GM12878 (cell line): Measurements from ENCODE around the gene DUOX2. TPM values are rescaled to one million over a fixed set of nuclear protein-coding genes. Genes with fewer than 3 reads are reported as not detected.

Source experiments
- ATAC-seq: fragments of 200-7000 bp; cut with Tn5 transposase; 3 replicates; pipeline ENCODE4 v1.9.1; 2020; ENCODE audit warnings: mild to moderate bottlenecking, moderate library complexity
- BruUV-seq: library from RNA; stranded (reverse); fragments of 400-500 nt; replicated peaks from 2 replicates; lab custom pipeline; 2021; lab: Mats Ljungman, UMichigan
- CTCF ChIA-PET: fragments of 300-600 bp; sonication (Branson Sonifier 250); formaldehyde crosslinking; extraction: SDS; loops from one replicate; lab custom pipeline; 2021; ENCODE audit warnings: inconsistent platforms; lab: Yijun Ruan, JAX
- POLR2A ChIA-PET: fragments of 350-600 bp; formaldehyde crosslinking; extraction: SDS; loops from one replicate; lab custom pipeline; 2021; ENCODE audit warnings: inconsistent platforms; lab: Charles Lee
- RAD21 ChIA-PET: fragments of 300-600 bp; sonication (Branson Sonifier 250); formaldehyde crosslinking; loops from one replicate; lab custom pipeline; 2023; ENCODE audit warnings: antibody characterized with exemption; ENCODE audit not compliant: unreplicated experiment; lab: Charles Lee
- SMC1A ChIA-PET: fragments of 300-600 bp; sonication (Branson Sonifier 250); formaldehyde crosslinking; loops from one replicate; lab custom pipeline; 2023; ENCODE audit not compliant: unreplicated experiment, uncharacterized antibody; lab: Charles Lee
- DNase-seq: peaks from one replicate; pipeline ENCODE4 v3.0.0-alpha.2; 2011; ENCODE audit warnings: low read depth, low spot score
- FAIRE-seq: peaks from 3 replicates; lab custom pipeline; 2011; peaks lifted over from hg19 to GRCh38; lab: Jason Lieb, UNC
- H2AFZ ChIP-seq: 2 replicates; pipeline ENCODE4 v1.6.0; 2011; ENCODE audit warnings: low read depth, low read length, control low read depth; ENCODE audit not compliant: control insufficient read depth
- H3K27ac ChIP-seq: 2 replicates; pipeline ENCODE4 v1.5.1; 2011; ENCODE audit warnings: control low read depth; ENCODE audit not compliant: control insufficient read depth, insufficient read depth
- H3K27me3 ChIP-seq, 2 experiments: replicated peaks in 1 of 2; 2 replicates each; pipeline versions ENCODE4 v1.6.0 to v1.6.1; 2011; ENCODE audit warnings: low read length in 1 of 2; ENCODE audit not compliant: control insufficient read depth in 2 of 2, insufficient read depth in 2 of 2
- H3K36me3 ChIP-seq, 2 experiments: 2 replicates each; pipeline ENCODE4 v1.5.1; 2011; ENCODE audit warnings: low read length in 1 of 2; ENCODE audit not compliant: control insufficient read depth in 2 of 2, insufficient read depth in 2 of 2
- H3K4me1 ChIP-seq: 2 replicates; pipeline ENCODE4 v1.6.1; 2011; ENCODE audit warnings: mild to moderate bottlenecking, low read length, moderate library complexity, mixed read lengths; ENCODE audit not compliant: control insufficient read depth, insufficient read depth
- H3K4me2 ChIP-seq: 2 replicates; pipeline ENCODE4 v1.6.0; 2011; ENCODE audit warnings: control low read depth; ENCODE audit not compliant: control insufficient read depth, insufficient read depth
- H3K4me3 ChIP-seq: fragments of 200-600 bp; sonication (generic); 2 replicates; pipeline ENCODE4 v1.5.1; 2016
- H3K79me2 ChIP-seq: 2 replicates; pipeline ENCODE4 v1.6.0; 2011; ENCODE audit warnings: low read length; ENCODE audit not compliant: control insufficient read depth, insufficient read depth
- H3K9ac ChIP-seq: 2 replicates; pipeline ENCODE4 v1.8.0; 2011; ENCODE audit warnings: low read length, control low read depth, mixed read lengths; ENCODE audit not compliant: control insufficient read depth, insufficient read depth
- H3K9me3 ChIP-seq: replicated peaks from 3 replicates; pipeline ENCODE4 v1.5.1; 2011; ENCODE audit warnings: mild to moderate bottlenecking, low read length; ENCODE audit not compliant: control insufficient read depth, insufficient read depth
- H4K20me1 ChIP-seq: 2 replicates; pipeline ENCODE4 v1.6.0; 2011; ENCODE audit not compliant: control insufficient read depth, insufficient read depth
- CTCF ChIP-seq, 3 experiments: IDR thresholded peaks in 2 of 3; conservative IDR thresholded peaks in 1 of 3; 2 replicates each; pipeline ENCODE4 v1.5.1; 2011; ENCODE audit warnings: low read depth in 3 of 3, low read length in 3 of 3, mild to moderate bottlenecking in 3 of 3, control low read depth in 2 of 3, moderate library complexity in 2 of 3, inconsistent platforms in 1 of 3, mixed read lengths in 1 of 3; ENCODE audit not compliant: control insufficient read depth in 2 of 3, insufficient read depth in 1 of 3; ENCODE audit errors: extremely low read depth in 1 of 3
- ETV6 ChIP-seq, 2 experiments: fragments of 450-650 bp in 1 of 2; IDR thresholded peaks in 1 of 2; conservative IDR thresholded peaks in 1 of 2; 2 replicates each; pipeline ENCODE4 v1.6.1; 2014; ENCODE audit warnings: antibody characterized with exemption in 1 of 2, borderline replicate concordance in 1 of 2, low read depth in 1 of 2, mild to moderate bottlenecking in 1 of 2, moderate library complexity in 1 of 2
- IKZF2 ChIP-seq, 2 experiments: fragments of 450-650 bp; IDR thresholded peaks; 2 replicates each; pipeline ENCODE4 v1.6.1; 2017; ENCODE audit warnings: mild to moderate bottlenecking in 2 of 2, moderate library complexity in 2 of 2
- MYC ChIP-seq: IDR thresholded peaks from 2 replicates; pipeline ENCODE4 v1.6.1; 2011; ENCODE audit warnings: mild to moderate bottlenecking, low read length, moderate library complexity, inconsistent platforms; ENCODE audit not compliant: insufficient read depth, insufficient replicate concordance, insufficient read length, severe bottlenecking
- NRF1 ChIP-seq: conservative IDR thresholded peaks from 2 replicates; pipeline ENCODE4 v1.6.1; 2011; ENCODE audit warnings: mild to moderate bottlenecking, low read depth, low read length, improper control_type of control experiment
- POU2F2 ChIP-seq: IDR thresholded peaks from 3 replicates; pipeline ENCODE4 v1.6.1; 2011; ENCODE audit warnings: low read depth, mild to moderate bottlenecking, low read length, borderline replicate concordance
- PRDM15 ChIP-seq: fragments of 450-650 bp; formaldehyde crosslinking; IDR thresholded peaks from 2 replicates; pipeline ENCODE4 v1.4.0; 2020; ENCODE audit warnings: mild to moderate bottlenecking, moderate library complexity
- RAD21 ChIP-seq: IDR thresholded peaks from 2 replicates; pipeline ENCODE4 v1.6.1; 2011; ENCODE audit warnings: mild to moderate bottlenecking, low read depth, low read length, moderate library complexity; ENCODE audit not compliant: insufficient read depth
- RELA ChIP-seq: fragments of 450-650 bp; IDR thresholded peaks from 2 replicates; pipeline ENCODE4 v1.8.0; 2014; ENCODE audit warnings: borderline replicate concordance; ENCODE audit not compliant: partially characterized antibody
- SIN3A ChIP-seq: IDR thresholded peaks from 2 replicates; pipeline ENCODE4 v1.6.1; 2012; ENCODE audit warnings: low read depth, low read length, improper control_type of control experiment
- SMC3 ChIP-seq: IDR thresholded peaks from 2 replicates; pipeline ENCODE4 v1.6.1; 2011; ENCODE audit warnings: low read length, improper control_type of control experiment, borderline replicate concordance
- STAT3 ChIP-seq: IDR thresholded peaks from 2 replicates; pipeline ENCODE4 v1.6.1; 2011; ENCODE audit warnings: low read depth, low read length, improper control_type of control experiment
- SUZ12 ChIP-seq: fragments of 200-600 bp; sonication (generic); IDR thresholded peaks from one replicate; pipeline ENCODE4 v1.6.1; 2018; ENCODE audit warnings: antibody characterized with exemption, mild to moderate bottlenecking; ENCODE audit not compliant: unreplicated experiment
- WGBS: methylation state at CpG from one replicate; pipeline ENCODE4 v1.1.6; 2016; ENCODE audit warnings: low lambda C conversion rate; ENCODE audit not compliant: insufficient replicate concordance, insufficient coverage; ENCODE audit errors: missing lambda C conversion rate; 5-methylcytosine and 5-hydroxymethylcytosine counted together
- in situ Hi-C: fragments of 300-500 bp; cut with MboI; formaldehyde crosslinking; loops from 9 replicates; pipeline ENCODE4 v1.14.3; 2018; ENCODE audit warnings: mixed read lengths
- intact Hi-C: fragments of 100-400 bp; cut with micrococcal nuclease; formaldehyde crosslinking; loops from one replicate; pipeline ENCODE4 v1.14.2; 2022; ENCODE audit not compliant: unreplicated experiment
- polyA plus RNA-seq, 11 experiments: library from polyadenylated mRNA; depleted of rRNA in 4 of 11; unstranded in 6 of 11; stranded (reverse) in 5 of 11; fragments of >200 nt; fragmentation: Nextera tagmentation in 4 of 11; fragmentation: Illumina TruSeq in 1 of 11; extraction: Ambion mirVana in 4 of 11; extraction: Trizol in 1 of 11; gene quantifications; 1 replicate in 1 of 11; 2 replicates in 10 of 11; pipeline versions ENCODE4 v1.2.1 to v1.2.3, GENCODE V29; 2011 to 2016; ENCODE audit warnings: inconsistent platforms in 2 of 11, missing spikeins in 2 of 11, low read depth in 1 of 11
- total RNA-seq, 4 experiments: library from RNA; depleted of rRNA in 3 of 4; stranded (reverse); fragments of >200 nt in 3 of 4; fragmentation: Illumina TruSeq in 1 of 4; extraction: Trizol in 1 of 4; gene quantifications; 2 replicates each; pipeline versions ENCODE4 v1.2.1 to v1.2.3, GENCODE V29; 2013 to 2021

The DUOX2 gene
- total and polyA plus RNA-seq, 10 of the 15 experiments (the other 5 are each of a cell fraction or from before 2014, with no cell fraction given), result 0.05 TPM; not detected in 9

GRCh38 chr15:45126535-45127158 is 12.7 kb upstream of the DUOX2 start:
- Histone ChIP-seq H3K36me3 (no peaks in the 10 kb centered on the region), H3K9me3 (no peaks in the 10 kb centered on the region), H3K27ac (no peak overlapping the region), H3K4me2 (no peak overlapping the region), H3K27me3 (peaks cover 4 to 8% of the 10 kb centered on the region in 2 experiments), H3K4me3 (no peak overlapping the region), H3K4me1 (no peaks in the 10 kb centered on the region), H4K20me1 (no peaks in the 10 kb centered on the region), H2AFZ (no peak overlapping the region), H3K9ac (no peak overlapping the region), H3K79me2 (no peaks in the 10 kb centered on the region)
- peak; percentile 89 for ATAC-seq
- FAIRE-seq, result no peak
- ChIA-PET POLR2A (no interaction called here), SMC1A (interaction anchor here (0.6 to 1.9 kb wide), 16 partner anchors 8 to 486 kb away, joined by 3 to 9 read pairs (median 4); no protein-coding TSS in a partner anchor), CTCF (interaction anchor here (0.6 to 5.0 kb wide), 27 partner anchors 8 to 580 kb away, joined by 3 to 27 read pairs (median 5); partner anchors contain the start of genes DUOX2, DUOXA2 and SORD), RAD21 (interaction anchor here (0.8 to 2.0 kb wide), 11 partner anchors 8 to 331 kb away, joined by 3 to 6 read pairs (median 4); no protein-coding TSS in a partner anchor)
- in situ Hi-C loops (no loop called here), intact Hi-C loops (loop anchor here (10.0 kb wide), 1 partner anchor 152 kb away; no protein-coding TSS in a partner anchor)
- 24% methylated on average over 2 of the region's 2 CpGs for WGBS
- TF ChIP-seq NRF1 (no peak), SUZ12 (no peak), RAD21 (peak; percentile 45), SMC3 (peak; percentile 59; the same call in 1 of the 2 replicates), SIN3A (no peak), PRDM15 (CRISPR knock-in tag) (no peak), STAT3 (no peak), ETV6 (conservative IDR thresholded peaks at IDR 0.05 in 1 of 2, IDR thresholded peaks at IDR 0.05 in 1 of 2; ENCODE audit: borderline replicate concordance in 1 of 2, low read depth in 1 of 2) (no peak), RELA (no peak), IKZF2 (IDR thresholded peaks at IDR 0.05) (no peak), POU2F2 (no peak), MYC (no peak), CTCF (IDR thresholded peaks at IDR 0.05 in 2 of 3, conservative IDR thresholded peaks at IDR 0.05 in 1 of 3; ENCODE audit: control insufficient read depth in 2 of 3, extremely low read depth in 1 of 3, insufficient read depth in 1 of 3, low read depth in 3 of 3, low read length in 3 of 3) (peak; percentile 64 to 72 (median 67))
- no TSS peak for BruUV-seq
- no peak for DNase-seq
